ACC112 (cell line): Measurements from ENCODE around the gene IL17C.

Experiments
- H2AFZ ChIP-seq: fragments of 200-600 bp; sonication (generic); one replicate; pipeline ENCODE4 v1.6.0; 2017; ENCODE audit warnings: antibody characterized with exemption, low read length; ENCODE audit not compliant: unreplicated experiment
- H3K27ac ChIP-seq: fragments of 200-600 bp; sonication (generic); 2 replicates; pipeline ENCODE4 v1.5.1; 2014; ENCODE audit warnings: low read depth, mild to moderate bottlenecking, antibody characterized with exemption, low read length, moderate library complexity
- H3K27me3 ChIP-seq: fragments of 200-600 bp; sonication (generic); 2 replicates; pipeline ENCODE4 v1.6.1; 2014; ENCODE audit warnings: mild to moderate bottlenecking, antibody characterized with exemption, low read length, moderate library complexity, mixed read lengths; ENCODE audit not compliant: insufficient read depth
- H3K36me3 ChIP-seq: fragments of 200-600 bp; sonication (generic); 2 replicates; pipeline ENCODE4 v1.6.1; 2016; ENCODE audit warnings: mild to moderate bottlenecking, antibody characterized with exemption, low read length, moderate library complexity, mixed read lengths; ENCODE audit not compliant: insufficient read depth
- H3K4me1 ChIP-seq: fragments of 200-600 bp; sonication (generic); one replicate; pipeline ENCODE4 v1.6.1; 2016; ENCODE audit warnings: low read length, mixed read lengths; ENCODE audit not compliant: insufficient read depth, unreplicated experiment, control insufficient read depth
- H3K4me3 ChIP-seq: fragments of 200-600 bp; sonication (generic); 2 replicates; pipeline ENCODE4 v1.5.1; 2014; ENCODE audit warnings: mild to moderate bottlenecking, low read depth, low read length
- H3K79me2 ChIP-seq: fragments of 200-600 bp; sonication (generic); one replicate; pipeline ENCODE4 v1.6.0; 2016; ENCODE audit warnings: low read length; ENCODE audit not compliant: control insufficient read depth, unreplicated experiment, insufficient read depth

The IL17C gene

GRCh38 chr16:88597856-88598491, 40.4 kb upstream of the IL17C start:
- Histone ChIP-seq H3K4me1 (no peaks in the 10 kb centered on the region), H2AFZ (no peak overlapping the region), H3K4me3 (no peak overlapping the region), H3K36me3 (peaks cover 34% of the 10 kb centered on the region; the same call in 1 of the 2 replicates), H3K27me3 (no peaks in the 10 kb centered on the region), H3K27ac (no peak overlapping the region), H3K79me2 (no peaks in the 10 kb centered on the region)

- H3K79me2 ChIP-seq = no peaks in the 10 kb centered on the region
- H3K27me3 ChIP-seq = no peaks in the 10 kb centered on the region
- no peak overlapping the region for H3K4me3 ChIP-seq
- peaks cover 31% of the 10 kb centered on the region; the same call in 1 of the 2 replicates for H3K36me3 ChIP-seq
- no peaks in the 10 kb centered on the region for H3K4me1 ChIP-seq
- H2AFZ ChIP-seq = no peak overlapping the region
- H3K27ac ChIP-seq = no peak overlapping the region
Measured at GRCh38 chr16:88599092-88599733, 39.2 kb upstream of the IL17C start.

- no peak overlapping the region for H3K4me3 ChIP-seq
Measured at GRCh38 chr16:88599825-88600538, 38.4 kb upstream of the IL17C start.

GRCh38 chr16:88600539-88600896, 37.9 kb upstream of the IL17C start:
- H3K4me1 ChIP-seq = no peaks in the 10 kb centered on the region
- no peaks in the 10 kb centered on the region for H3K79me2 ChIP-seq
- H2AFZ ChIP-seq = no peak overlapping the region
- no peaks in the 10 kb centered on the region for H3K27me3 ChIP-seq
- H3K27ac ChIP-seq = no peak overlapping the region
- peaks cover 31% of the 10 kb centered on the region; the same call in 1 of the 2 replicates for H3K36me3 ChIP-seq
- H3K4me3 ChIP-seq = no peak overlapping the region

More at GRCh38 chr16:88599825-88600538, 38.4 kb upstream of the IL17C start:
- Histone ChIP-seq H3K79me2 (no peaks in the 10 kb centered on the region), H3K27me3 (no peaks in the 10 kb centered on the region), H3K27ac (no peak overlapping the region), H3K4me1 (no peaks in the 10 kb centered on the region), H3K36me3 (peaks cover 31% of the 10 kb centered on the region; the same call in 1 of the 2 replicates), H2AFZ (no peak overlapping the region)

GRCh38 chr16:88601313-88602036, 36.9 kb upstream of the IL17C start:
- Histone ChIP-seq H3K79me2 (no peaks in the 10 kb centered on the region), H3K36me3 (peaks cover 28% of the 10 kb centered on the region; the same call in 1 of the 2 replicates), H3K4me3 (no peak overlapping the region), H3K4me1 (no peaks in the 10 kb centered on the region), H3K27ac (no peak overlapping the region), H3K27me3 (no peaks in the 10 kb centered on the region), H2AFZ (no peak overlapping the region)

- Histone ChIP-seq H3K27me3 (no peaks in the 10 kb centered on the region), H3K79me2 (no peaks in the 10 kb centered on the region), H3K36me3 (peaks cover 28% of the 10 kb centered on the region; the same call in 1 of the 2 replicates), H3K4me3 (no peak overlapping the region), H3K4me1 (no peaks in the 10 kb centered on the region), H3K27ac (no peak overlapping the region), H2AFZ (no peak overlapping the region)
Measured at GRCh38 chr16:88602091-88602490, 36.3 kb upstream of the IL17C start.

GRCh38 chr16:88605186-88606147, 32.9 kb upstream of the IL17C start:
- H3K27ac ChIP-seq = no peak overlapping the region
- H3K36me3 ChIP-seq = peaks cover 15% of the 10 kb centered on the region; the same call in 1 of the 2 replicates
- no peaks in the 10 kb centered on the region for H3K27me3 ChIP-seq
- H2AFZ ChIP-seq = no peak overlapping the region
- no peaks in the 10 kb centered on the region for H3K79me2 ChIP-seq
- no peaks in the 10 kb centered on the region for H3K4me1 ChIP-seq
- no peak overlapping the region for H3K4me3 ChIP-seq

GRCh38 chr16:88606148-88606757, 32.1 kb upstream of the IL17C start:
- Histone ChIP-seq H3K4me3 (no peak overlapping the region), H2AFZ (no peak overlapping the region), H3K36me3 (peaks cover 15% of the 10 kb centered on the region; the same call in 1 of the 2 replicates), H3K79me2 (no peaks in the 10 kb centered on the region), H3K4me1 (no peaks in the 10 kb centered on the region), H3K27ac (no peak overlapping the region), H3K27me3 (no peaks in the 10 kb centered on the region)

- Histone ChIP-seq H2AFZ (no peak overlapping the region), H3K27me3 (no peaks in the 10 kb centered on the region), H3K4me1 (no peaks in the 10 kb centered on the region), H3K4me3 (no peak overlapping the region), H3K36me3 (0 out of 2 replicates have a peak, but pooled peaks cover 6% of the 10 kb centered on the region), H3K27ac (no peak overlapping the region), H3K79me2 (no peaks in the 10 kb centered on the region)
Measured at GRCh38 chr16:88608076-88608475, 30.3 kb upstream of the IL17C start.
